WTC11 (cell line): ENCODE data around the gene NRXN3. TPM values are rescaled to one million over a fixed set of nuclear protein-coding genes. Genes with fewer than 3 reads are reported as not detected.

ENCODE experiments used
- ATAC-seq: fragments of 200-7000 bp; cut with Tn5 transposase; 2 replicates; pipeline ENCODE4 v1.10.0; 2021; ENCODE audit warnings: mild to moderate bottlenecking, moderate library complexity
- CTCF ChIA-PET: fragments of 300-600 bp; sonication (Branson Sonifier 250); formaldehyde crosslinking; loops from one replicate; lab custom pipeline; 2021; ENCODE audit warnings: antibody characterized with exemption; lab: Charles Lee
- POLR2A ChIA-PET: fragments of 350-600 bp; sonication (Branson Sonifier 250); formaldehyde crosslinking; loops from one replicate; lab custom pipeline; 2021; ENCODE audit warnings: antibody characterized with exemption; lab: Charles Lee
- DNase-seq: peaks from one replicate; pipeline ENCODE4 v3.0.0; 2021; ENCODE audit warnings: low spot score
- H3K27ac Mint-ChIP-seq: 2 replicates; pipeline ENCODE4 v1.8.0; 2021; ENCODE audit warnings: mixed read lengths
- H3K27me3 Mint-ChIP-seq: 2 replicates; pipeline ENCODE4 v1.8.0; 2021; ENCODE audit warnings: low read depth, mild to moderate bottlenecking, moderate library complexity, mixed read lengths
- H3K36me3 Mint-ChIP-seq: 2 replicates; pipeline ENCODE4 v1.8.0; 2021; ENCODE audit warnings: mixed read lengths
- H3K4me1 Mint-ChIP-seq: 2 replicates; pipeline ENCODE4 v1.8.0; 2022; ENCODE audit warnings: mixed read lengths
- H3K4me3 Mint-ChIP-seq: 2 replicates; pipeline ENCODE4 v1.8.0; 2021; ENCODE audit warnings: mild to moderate bottlenecking, moderate library complexity, mixed read lengths
- H3K9me3 Mint-ChIP-seq: 2 replicates; pipeline ENCODE4 v1.8.0; 2021; ENCODE audit warnings: mixed read lengths
- ATF3 ChIP-seq: sonication (generic); formaldehyde crosslinking; conservative IDR thresholded peaks from 2 replicates; pipeline ENCODE4 v1.8.1; 2022; ENCODE audit warnings: mild to moderate bottlenecking, missing genetic modification reagents
- CBFB ChIP-seq: sonication (generic); formaldehyde crosslinking; IDR thresholded peaks from 2 replicates; pipeline ENCODE4 v1.8.1; 2022; ENCODE audit warnings: mild to moderate bottlenecking, low read depth, missing genetic modification reagents
- CREM ChIP-seq: sonication (generic); formaldehyde crosslinking; IDR thresholded peaks from 2 replicates; pipeline ENCODE4 v1.8.1; 2022; ENCODE audit warnings: mild to moderate bottlenecking, missing genetic modification reagents, moderate library complexity
- FOXJ3 ChIP-seq: sonication (generic); formaldehyde crosslinking; IDR thresholded peaks from 2 replicates; pipeline ENCODE4 v1.9.0; 2021; ENCODE audit warnings: missing genetic modification reagents, mild to moderate bottlenecking, borderline replicate concordance
- FOXP1 ChIP-seq: sonication (generic); formaldehyde crosslinking; IDR thresholded peaks from 2 replicates; pipeline ENCODE4 v1.8.0; 2022; ENCODE audit warnings: missing genetic modification reagents, mild to moderate bottlenecking, moderate library complexity, borderline replicate concordance
- NFATC4 ChIP-seq: fragments of 250-450 bp; sonication (Bioruptor Pico); IDR thresholded peaks from 2 replicates; pipeline ENCODE4 v1.9.0; 2021; ENCODE audit warnings: mild to moderate bottlenecking
- NFYB ChIP-seq: sonication (generic); formaldehyde crosslinking; conservative IDR thresholded peaks from 2 replicates; pipeline ENCODE4 v1.8.0; 2022; ENCODE audit warnings: low read depth, missing genetic modification reagents
- NR1H2 ChIP-seq: sonication (generic); formaldehyde crosslinking; IDR thresholded peaks from 2 replicates; pipeline ENCODE4 v1.9.0; 2021; ENCODE audit warnings: mild to moderate bottlenecking, moderate library complexity, missing genetic modification reagents
- SOX15 ChIP-seq: fragments of 250-450 bp; sonication (Bioruptor Pico); IDR thresholded peaks from 2 replicates; pipeline ENCODE4 v1.9.0; 2021; ENCODE audit warnings: mild to moderate bottlenecking
- SP1 ChIP-seq: sonication (generic); formaldehyde crosslinking; conservative IDR thresholded peaks from 2 replicates; pipeline ENCODE4 v1.8.1; 2022; ENCODE audit warnings: missing genetic modification reagents
- TEAD1 ChIP-seq: sonication (generic); formaldehyde crosslinking; IDR thresholded peaks from 2 replicates; pipeline ENCODE4 v1.8.0; 2022; ENCODE audit warnings: mild to moderate bottlenecking, missing genetic modification reagents
- TP53 ChIP-seq: sonication (generic); formaldehyde crosslinking; IDR thresholded peaks from 2 replicates; pipeline ENCODE4 v1.8.1; 2023; ENCODE audit warnings: mild to moderate bottlenecking, missing genetic modification reagents
- ZNF416 ChIP-seq: fragments of 250-450 bp; sonication (Bioruptor Pico); IDR thresholded peaks from 2 replicates; pipeline ENCODE4 v1.9.0; 2021; ENCODE audit warnings: mild to moderate bottlenecking, inconsistent platforms
- total RNA-seq: library from RNA; stranded (reverse); gene quantifications from 3 replicates; pipeline ENCODE4 v1.2.3, GENCODE V29; 2021
- TF ChIP-seq, protein P1 (sequence below): sonication (generic); formaldehyde crosslinking; IDR thresholded peaks from 2 replicates; pipeline ENCODE4 v1.8.1; 2023; ENCODE audit warnings: mild to moderate bottlenecking, missing genetic modification reagents
- TF ChIP-seq, protein P2 (sequence below): sonication (generic); formaldehyde crosslinking; IDR thresholded peaks from 2 replicates; pipeline ENCODE4 v1.8.0; 2022; ENCODE audit warnings: missing genetic modification reagents
- TF ChIP-seq, protein P3 (sequence below): sonication (generic); formaldehyde crosslinking; conservative IDR thresholded peaks from 2 replicates; pipeline ENCODE4 v1.8.1; 2023; ENCODE audit warnings: mild to moderate bottlenecking, low read depth, missing genetic modification reagents, moderate library complexity
- TF ChIP-seq, protein P4 (sequence below): fragments of 250-450 bp; sonication (Bioruptor Pico); IDR thresholded peaks from 2 replicates; pipeline ENCODE4 v1.9.0; 2021; ENCODE audit warnings: mild to moderate bottlenecking, borderline replicate concordance
- TF ChIP-seq, protein P5 (sequence below): fragments of 250-450 bp; sonication (Bioruptor Pico); IDR thresholded peaks from 2 replicates; pipeline ENCODE4 v1.8.0; 2021; ENCODE audit warnings: mild to moderate bottlenecking

Gene NRXN3
- total RNA-seq, 1 experiment from 2014 or later = 3.0 TPM

- TF ChIP-seq, protein P1, sequence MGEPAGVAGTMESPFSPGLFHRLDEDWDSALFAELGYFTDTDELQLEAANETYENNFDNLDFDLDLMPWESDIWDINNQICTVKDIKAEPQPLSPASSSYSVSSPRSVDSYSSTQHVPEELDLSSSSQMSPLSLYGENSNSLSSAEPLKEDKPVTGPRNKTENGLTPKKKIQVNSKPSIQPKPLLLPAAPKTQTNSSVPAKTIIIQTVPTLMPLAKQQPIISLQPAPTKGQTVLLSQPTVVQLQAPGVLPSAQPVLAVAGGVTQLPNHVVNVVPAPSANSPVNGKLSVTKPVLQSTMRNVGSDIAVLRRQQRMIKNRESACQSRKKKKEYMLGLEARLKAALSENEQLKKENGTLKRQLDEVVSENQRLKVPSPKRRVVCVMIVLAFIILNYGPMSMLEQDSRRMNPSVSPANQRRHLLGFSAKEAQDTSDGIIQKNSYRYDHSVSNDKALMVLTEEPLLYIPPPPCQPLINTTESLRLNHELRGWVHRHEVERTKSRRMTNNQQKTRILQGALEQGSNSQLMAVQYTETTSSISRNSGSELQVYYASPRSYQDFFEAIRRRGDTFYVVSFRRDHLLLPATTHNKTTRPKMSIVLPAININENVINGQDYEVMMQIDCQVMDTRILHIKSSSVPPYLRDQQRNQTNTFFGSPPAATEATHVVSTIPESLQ = no peak
- TF ChIP-seq FOXJ3 (CRISPR knock-in tag) = no peak
- TF ChIP-seq TEAD1 (CRISPR knock-in tag) = no peak
- TF ChIP-seq CBFB (CRISPR knock-in tag) = no peak
- TF ChIP-seq, protein P2, sequence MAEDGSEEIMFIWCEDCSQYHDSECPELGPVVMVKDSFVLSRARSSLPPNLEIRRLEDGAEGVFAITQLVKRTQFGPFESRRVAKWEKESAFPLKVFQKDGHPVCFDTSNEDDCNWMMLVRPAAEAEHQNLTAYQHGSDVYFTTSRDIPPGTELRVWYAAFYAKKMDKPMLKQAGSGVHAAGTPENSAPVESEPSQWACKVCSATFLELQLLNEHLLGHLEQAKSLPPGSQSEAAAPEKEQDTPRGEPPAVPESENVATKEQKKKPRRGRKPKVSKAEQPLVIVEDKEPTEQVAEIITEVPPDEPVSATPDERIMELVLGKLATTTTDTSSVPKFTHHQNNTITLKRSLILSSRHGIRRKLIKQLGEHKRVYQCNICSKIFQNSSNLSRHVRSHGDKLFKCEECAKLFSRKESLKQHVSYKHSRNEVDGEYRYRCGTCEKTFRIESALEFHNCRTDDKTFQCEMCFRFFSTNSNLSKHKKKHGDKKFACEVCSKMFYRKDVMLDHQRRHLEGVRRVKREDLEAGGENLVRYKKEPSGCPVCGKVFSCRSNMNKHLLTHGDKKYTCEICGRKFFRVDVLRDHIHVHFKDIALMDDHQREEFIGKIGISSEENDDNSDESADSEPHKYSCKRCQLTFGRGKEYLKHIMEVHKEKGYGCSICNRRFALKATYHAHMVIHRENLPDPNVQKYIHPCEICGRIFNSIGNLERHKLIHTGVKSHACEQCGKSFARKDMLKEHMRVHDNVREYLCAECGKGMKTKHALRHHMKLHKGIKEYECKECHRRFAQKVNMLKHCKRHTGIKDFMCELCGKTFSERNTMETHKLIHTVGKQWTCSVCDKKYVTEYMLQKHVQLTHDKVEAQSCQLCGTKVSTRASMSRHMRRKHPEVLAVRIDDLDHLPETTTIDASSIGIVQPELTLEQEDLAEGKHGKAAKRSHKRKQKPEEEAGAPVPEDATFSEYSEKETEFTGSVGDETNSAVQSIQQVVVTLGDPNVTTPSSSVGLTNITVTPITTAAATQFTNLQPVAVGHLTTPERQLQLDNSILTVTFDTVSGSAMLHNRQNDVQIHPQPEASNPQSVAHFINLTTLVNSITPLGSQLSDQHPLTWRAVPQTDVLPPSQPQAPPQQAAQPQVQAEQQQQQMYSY = no peak
Observed at GRCh38 chr14:78340250-78340649, 170.1 kb downstream of the NRXN3 start (continued).

- ATAC-seq = no peak
- TF ChIP-seq, protein P2 = no peak
- TF ChIP-seq NFYB (CRISPR knock-in tag) (no peak), CREM (CRISPR knock-in tag) (no peak), NFATC4 (no peak), NR1H2 (CRISPR knock-in tag) (no peak), SP1 (no peak), CBFB (CRISPR knock-in tag) (no peak), ATF3 (CRISPR knock-in tag) (no peak), ZNF416 (CRISPR knock-in tag) (no peak), TEAD1 (CRISPR knock-in tag) (no peak), FOXP1 (CRISPR knock-in tag) (no peak), SOX15 (CRISPR knock-in tag) (no peak), TP53 (CRISPR knock-in tag) (no peak)
- TF ChIP-seq, protein P3, sequence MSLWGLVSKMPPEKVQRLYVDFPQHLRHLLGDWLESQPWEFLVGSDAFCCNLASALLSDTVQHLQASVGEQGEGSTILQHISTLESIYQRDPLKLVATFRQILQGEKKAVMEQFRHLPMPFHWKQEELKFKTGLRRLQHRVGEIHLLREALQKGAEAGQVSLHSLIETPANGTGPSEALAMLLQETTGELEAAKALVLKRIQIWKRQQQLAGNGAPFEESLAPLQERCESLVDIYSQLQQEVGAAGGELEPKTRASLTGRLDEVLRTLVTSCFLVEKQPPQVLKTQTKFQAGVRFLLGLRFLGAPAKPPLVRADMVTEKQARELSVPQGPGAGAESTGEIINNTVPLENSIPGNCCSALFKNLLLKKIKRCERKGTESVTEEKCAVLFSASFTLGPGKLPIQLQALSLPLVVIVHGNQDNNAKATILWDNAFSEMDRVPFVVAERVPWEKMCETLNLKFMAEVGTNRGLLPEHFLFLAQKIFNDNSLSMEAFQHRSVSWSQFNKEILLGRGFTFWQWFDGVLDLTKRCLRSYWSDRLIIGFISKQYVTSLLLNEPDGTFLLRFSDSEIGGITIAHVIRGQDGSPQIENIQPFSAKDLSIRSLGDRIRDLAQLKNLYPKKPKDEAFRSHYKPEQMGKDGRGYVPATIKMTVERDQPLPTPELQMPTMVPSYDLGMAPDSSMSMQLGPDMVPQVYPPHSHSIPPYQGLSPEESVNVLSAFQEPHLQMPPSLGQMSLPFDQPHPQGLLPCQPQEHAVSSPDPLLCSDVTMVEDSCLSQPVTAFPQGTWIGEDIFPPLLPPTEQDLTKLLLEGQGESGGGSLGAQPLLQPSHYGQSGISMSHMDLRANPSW (CRISPR knock-in tag) = no peak
- TF ChIP-seq, protein P4, sequence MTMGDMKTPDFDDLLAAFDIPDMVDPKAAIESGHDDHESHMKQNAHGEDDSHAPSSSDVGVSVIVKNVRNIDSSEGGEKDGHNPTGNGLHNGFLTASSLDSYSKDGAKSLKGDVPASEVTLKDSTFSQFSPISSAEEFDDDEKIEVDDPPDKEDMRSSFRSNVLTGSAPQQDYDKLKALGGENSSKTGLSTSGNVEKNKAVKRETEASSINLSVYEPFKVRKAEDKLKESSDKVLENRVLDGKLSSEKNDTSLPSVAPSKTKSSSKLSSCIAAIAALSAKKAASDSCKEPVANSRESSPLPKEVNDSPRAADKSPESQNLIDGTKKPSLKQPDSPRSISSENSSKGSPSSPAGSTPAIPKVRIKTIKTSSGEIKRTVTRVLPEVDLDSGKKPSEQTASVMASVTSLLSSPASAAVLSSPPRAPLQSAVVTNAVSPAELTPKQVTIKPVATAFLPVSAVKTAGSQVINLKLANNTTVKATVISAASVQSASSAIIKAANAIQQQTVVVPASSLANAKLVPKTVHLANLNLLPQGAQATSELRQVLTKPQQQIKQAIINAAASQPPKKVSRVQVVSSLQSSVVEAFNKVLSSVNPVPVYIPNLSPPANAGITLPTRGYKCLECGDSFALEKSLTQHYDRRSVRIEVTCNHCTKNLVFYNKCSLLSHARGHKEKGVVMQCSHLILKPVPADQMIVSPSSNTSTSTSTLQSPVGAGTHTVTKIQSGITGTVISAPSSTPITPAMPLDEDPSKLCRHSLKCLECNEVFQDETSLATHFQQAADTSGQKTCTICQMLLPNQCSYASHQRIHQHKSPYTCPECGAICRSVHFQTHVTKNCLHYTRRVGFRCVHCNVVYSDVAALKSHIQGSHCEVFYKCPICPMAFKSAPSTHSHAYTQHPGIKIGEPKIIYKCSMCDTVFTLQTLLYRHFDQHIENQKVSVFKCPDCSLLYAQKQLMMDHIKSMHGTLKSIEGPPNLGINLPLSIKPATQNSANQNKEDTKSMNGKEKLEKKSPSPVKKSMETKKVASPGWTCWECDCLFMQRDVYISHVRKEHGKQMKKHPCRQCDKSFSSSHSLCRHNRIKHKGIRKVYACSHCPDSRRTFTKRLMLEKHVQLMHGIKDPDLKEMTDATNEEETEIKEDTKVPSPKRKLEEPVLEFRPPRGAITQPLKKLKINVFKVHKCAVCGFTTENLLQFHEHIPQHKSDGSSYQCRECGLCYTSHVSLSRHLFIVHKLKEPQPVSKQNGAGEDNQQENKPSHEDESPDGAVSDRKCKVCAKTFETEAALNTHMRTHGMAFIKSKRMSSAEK (CRISPR knock-in tag) = no peak
- TF ChIP-seq, protein P5, sequence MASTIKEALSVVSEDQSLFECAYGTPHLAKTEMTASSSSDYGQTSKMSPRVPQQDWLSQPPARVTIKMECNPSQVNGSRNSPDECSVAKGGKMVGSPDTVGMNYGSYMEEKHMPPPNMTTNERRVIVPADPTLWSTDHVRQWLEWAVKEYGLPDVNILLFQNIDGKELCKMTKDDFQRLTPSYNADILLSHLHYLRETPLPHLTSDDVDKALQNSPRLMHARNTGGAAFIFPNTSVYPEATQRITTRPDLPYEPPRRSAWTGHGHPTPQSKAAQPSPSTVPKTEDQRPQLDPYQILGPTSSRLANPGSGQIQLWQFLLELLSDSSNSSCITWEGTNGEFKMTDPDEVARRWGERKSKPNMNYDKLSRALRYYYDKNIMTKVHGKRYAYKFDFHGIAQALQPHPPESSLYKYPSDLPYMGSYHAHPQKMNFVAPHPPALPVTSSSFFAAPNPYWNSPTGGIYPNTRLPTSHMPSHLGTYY (CRISPR knock-in tag) = no peak
Observed at GRCh38 chr14:78341827-78342389, 171.7 kb downstream of the NRXN3 start.

More at GRCh38 chr14:78341827-78342389, 171.7 kb downstream of the NRXN3 start:
- Mint-ChIP-seq H3K27me3 (peaks cover 23% of the 10 kb centered on the region), H3K27ac (no peak overlapping the region), H3K4me1 (peaks cover 25% of the 10 kb centered on the region), H3K36me3 (no peaks in the 10 kb centered on the region), H3K4me3 (no peak overlapping the region), H3K9me3 (no peaks in the 10 kb centered on the region)
- ChIA-PET POLR2A (no interaction called here), CTCF (no interaction called here)
- DNase-seq = no peak
